Activated CD4-positive, alpha-beta memory T cell treated with anti-CD3 and anti-CD28 coated beads, Interleukin-2, amount 10 ng/mL, durations not matched to agents 7 days and 5 days (primary cell): ENCODE data around the gene FUCA2. TPM values are rescaled to one million over a fixed set of nuclear protein-coding genes. Genes with fewer than 3 reads are reported as not detected.

Experiments
- CTCF ChIA-PET: fragments of 350-600 bp; sonication (Branson Sonifier 250); formaldehyde crosslinking; loops from one replicate; lab custom pipeline; 2021; ENCODE audit warnings: antibody characterized with exemption, inconsistent platforms; lab: Charles Lee
- POLR2A ChIA-PET: fragments of 350-600 bp; sonication (Branson Sonifier 250); formaldehyde crosslinking; loops from one replicate; lab custom pipeline; 2021; ENCODE audit warnings: antibody characterized with exemption; lab: Charles Lee
- DNase-seq: peaks from one replicate; pipeline ENCODE4 v3.0.0-alpha.2; 2020
- H3K27ac Mint-ChIP-seq: one replicate; pipeline ENCODE4 v1.8.0; 2021; ENCODE audit warnings: mild to moderate bottlenecking, mixed read lengths
- H3K27me3 Mint-ChIP-seq: one replicate; pipeline ENCODE4 v1.8.0; 2021; ENCODE audit warnings: mixed read lengths
- H3K36me3 Mint-ChIP-seq: one replicate; pipeline ENCODE4 v1.8.0; 2021; ENCODE audit warnings: low read depth, mixed read lengths
- H3K4me1 Mint-ChIP-seq: one replicate; pipeline ENCODE4 v1.8.0; 2021; ENCODE audit warnings: mixed read lengths
- H3K4me3 Mint-ChIP-seq: one replicate; pipeline ENCODE4 v1.8.0; 2021; ENCODE audit warnings: mild to moderate bottlenecking, mixed read lengths
- H3K9me3 Mint-ChIP-seq: one replicate; pipeline ENCODE4 v1.8.0; 2021; ENCODE audit warnings: mixed read lengths
- total RNA-seq, 2 experiments: library from RNA; stranded (reverse); gene quantifications; one replicate each; pipeline ENCODE4 v1.2.3, GENCODE V29; 2021

Gene FUCA2
- total RNA-seq, 2 experiments from 2014 or later = 22.1 to 23.1 TPM

DNA sequence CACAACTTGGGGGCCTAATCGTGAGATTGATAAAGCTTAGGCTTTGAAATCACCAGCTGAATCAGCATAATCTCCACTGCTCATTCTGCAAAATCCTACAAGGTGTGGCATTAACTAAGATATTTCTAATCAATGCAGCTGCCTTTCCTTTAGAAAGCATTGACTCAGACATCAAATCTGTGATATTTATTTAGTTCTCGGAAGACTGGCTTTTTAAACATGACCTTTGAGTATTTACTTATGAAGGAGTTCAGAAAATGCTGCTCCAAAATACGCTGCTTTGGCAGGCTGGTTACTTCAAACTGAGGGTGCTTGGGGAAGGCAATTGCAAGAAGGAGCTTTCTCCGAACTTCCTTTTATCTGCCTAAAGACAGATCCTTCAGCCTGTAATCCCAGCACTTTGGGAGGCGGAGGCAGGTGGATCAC is 23.7 kb upstream of the FUCA2 start:
- no peaks in the 10 kb centered on the region for H3K36me3 Mint-ChIP-seq
- H3K4me1 Mint-ChIP-seq = peaks cover 31% of the 10 kb centered on the region
- DNase-seq = no peak
- H3K27ac Mint-ChIP-seq = no peak overlapping the region
- H3K27me3 Mint-ChIP-seq = no peaks in the 10 kb centered on the region
- ChIA-PET CTCF (interaction anchor here (1.1 to 4.9 kb wide), 4 partner anchors 12 to 33 kb away, joined by 3 to 49 read pairs (median 5); partner anchors contain the start of gene FUCA2), POLR2A (interaction anchor here (0.8 to 5.4 kb wide), 5 partner anchors 12 to 530 kb away, joined by 3 to 68 read pairs (median 4); partner anchors contain the start of genes ADAT2, FUCA2 and PEX3)
- H3K4me3 Mint-ChIP-seq = no peak overlapping the region
- H3K9me3 Mint-ChIP-seq = no peaks in the 10 kb centered on the region

DNA sequence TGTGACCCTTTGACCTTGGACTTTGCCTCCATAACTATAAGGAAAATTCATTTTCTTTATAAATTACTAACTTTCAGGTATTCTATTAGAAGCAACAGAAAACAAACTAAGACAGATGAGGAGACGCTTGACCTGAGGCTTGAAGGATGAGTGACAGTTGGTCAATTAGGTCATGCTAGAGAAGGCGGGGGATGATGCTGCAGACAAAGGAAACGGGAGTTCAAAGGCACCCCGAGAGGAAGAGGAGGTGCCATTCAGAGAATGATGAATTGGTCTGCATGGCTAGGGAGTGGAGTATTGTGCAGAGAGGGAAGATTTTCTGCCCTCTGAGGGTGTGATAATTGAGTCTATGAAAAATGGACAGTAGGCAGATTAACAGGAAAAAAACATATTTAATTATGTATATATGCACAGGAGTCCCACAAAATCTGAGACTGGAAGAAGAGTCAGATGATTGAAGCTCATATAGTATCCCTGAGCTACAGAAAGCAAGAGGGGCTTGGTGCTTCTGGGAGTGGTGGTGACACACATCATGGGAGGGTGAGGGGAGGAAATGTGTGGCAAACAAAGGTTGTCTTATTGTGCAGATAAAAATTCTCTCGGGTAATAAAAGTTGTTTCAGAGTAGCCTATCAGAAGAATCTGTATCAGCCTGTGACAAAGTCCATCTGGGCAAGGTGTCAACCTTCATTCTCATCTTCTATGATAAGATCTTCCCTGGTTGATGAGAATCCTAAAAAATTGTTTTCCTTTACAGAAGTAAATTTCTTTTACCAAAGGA is 20.4 kb upstream of the FUCA2 start:
- Mint-ChIP-seq H3K4me3 (no peak overlapping the region), H3K36me3 (no peaks in the 10 kb centered on the region), H3K27me3 (no peaks in the 10 kb centered on the region), H3K4me1 (peaks cover 18% of the 10 kb centered on the region), H3K9me3 (no peaks in the 10 kb centered on the region), H3K27ac (no peak overlapping the region)
- CTCF ChIA-PET = interaction anchor here (0.6 kb wide), 1 partner anchor 731 kb away, joined by 3 read pairs; no protein-coding TSS in a partner anchor
- POLR2A ChIA-PET = interaction anchor here (2.0 kb wide), 1 partner anchor 20 kb away, joined by 7 read pairs; the partner anchor contains the start of gene FUCA2
- DNase-seq = no peak

DNA sequence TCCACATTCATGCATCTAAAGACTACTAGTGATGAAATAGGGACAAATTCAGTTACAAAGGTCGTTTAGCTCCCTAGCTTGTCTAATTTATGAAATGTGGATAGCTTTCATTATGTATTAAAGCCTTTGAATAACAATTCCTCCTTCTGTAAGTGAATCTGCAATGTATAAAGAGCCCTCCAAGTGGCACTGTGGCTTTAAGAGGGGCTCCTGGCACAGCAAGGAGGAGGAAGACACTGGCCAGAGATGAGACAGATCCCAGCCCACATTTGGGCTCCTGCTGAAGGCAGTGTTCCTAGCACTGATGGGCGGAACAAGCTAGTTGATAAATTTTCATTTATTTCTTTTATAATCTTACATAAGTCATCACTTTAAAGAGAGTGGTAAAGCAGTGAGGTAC is 17.6 kb upstream of the FUCA2 start:
- Mint-ChIP-seq H3K4me3 (no peak overlapping the region), H3K36me3 (peaks cover under 1% of the 10 kb centered on the region)

DNA sequence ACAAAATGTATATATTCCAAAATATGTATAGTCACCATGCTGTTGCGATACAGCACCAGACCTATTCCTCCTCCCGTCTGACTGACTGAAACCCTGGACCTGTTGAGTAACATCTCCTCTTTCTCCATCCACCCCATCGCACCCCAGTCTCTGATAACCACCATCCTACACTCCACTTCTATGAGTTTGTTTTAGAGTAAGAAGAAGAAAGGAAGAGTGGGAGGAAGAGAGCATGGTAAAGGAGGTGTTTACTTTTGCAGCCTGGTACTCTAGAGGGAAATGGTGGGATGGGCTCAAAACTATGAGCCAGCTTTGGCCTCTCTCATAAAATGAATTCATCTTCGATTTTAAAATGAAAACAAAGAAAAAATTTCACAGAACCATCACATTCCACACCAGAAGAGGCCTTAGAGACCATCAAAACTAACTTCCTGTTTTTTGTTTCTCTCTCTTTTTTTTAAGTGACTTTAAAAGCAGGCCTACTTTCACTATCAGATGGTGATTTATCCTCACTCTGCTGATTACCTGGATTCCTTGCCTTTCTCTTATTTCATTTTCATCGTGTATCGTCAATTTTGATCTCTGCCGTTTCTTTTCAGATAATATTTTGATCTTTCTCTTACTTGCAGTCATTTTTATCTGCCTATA is 16.8 kb upstream of the FUCA2 start:
- Mint-ChIP-seq H3K4me1 (peaks cover 11% of the 10 kb centered on the region), H3K27ac (peak overlapping the region; percentile 54), H3K27me3 (no peaks in the 10 kb centered on the region), H3K36me3 (peaks cover 7% of the 10 kb centered on the region), H3K4me3 (no peak overlapping the region), H3K9me3 (peaks cover 5% of the 10 kb centered on the region)
- CTCF ChIA-PET = interaction anchor here (1.4 to 2.5 kb wide), 4 partner anchors 10 to 101 kb away, joined by 3 to 10 read pairs (median 6); partner anchors contain the start of gene FUCA2
- POLR2A ChIA-PET = interaction anchor here (1.0 to 1.4 kb wide), 4 partner anchors 12 to 78 kb away, joined by 3 to 6 read pairs (median 3); partner anchors contain the start of genes ADAT2, FUCA2 and PEX3
- DNase-seq = no peak

More for the DNA sequence above, 17.6 kb upstream of the FUCA2 start:
- Mint-ChIP-seq H3K27me3 (no peaks in the 10 kb centered on the region), H3K9me3 (no peaks in the 10 kb centered on the region), H3K4me1 (peaks cover 11% of the 10 kb centered on the region), H3K27ac (no peak overlapping the region)
- ChIA-PET POLR2A (interaction anchor here (1.0 to 1.4 kb wide), 3 partner anchors 17 to 79 kb away, joined by 3 to 6 read pairs (median 3); partner anchors contain the start of genes ADAT2, FUCA2 and PEX3), CTCF (interaction anchor here (0.7 to 2.5 kb wide), 7 partner anchors 9 to 705 kb away, joined by 3 to 10 read pairs (median 4); partner anchors contain the start of gene FUCA2)
- no peak for DNase-seq

DNA sequence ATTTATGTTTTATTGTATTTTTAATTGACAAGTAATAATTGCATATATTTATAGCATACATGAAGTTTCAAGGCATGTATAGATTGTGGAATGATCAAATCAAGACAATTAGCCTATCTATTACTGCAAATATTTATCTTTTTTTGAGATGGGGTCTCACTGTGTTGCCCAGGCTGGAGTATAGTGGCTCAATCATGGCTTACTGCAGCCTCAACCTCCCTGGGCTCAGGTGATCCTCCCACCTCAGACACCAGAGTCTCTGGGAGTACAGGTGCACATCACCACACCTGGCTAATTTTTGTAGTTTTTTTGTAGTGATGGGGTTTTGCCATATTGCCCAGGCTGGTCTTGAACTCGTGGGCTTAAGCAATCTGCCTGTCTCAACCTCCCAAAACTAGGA is 16.2 kb upstream of the FUCA2 start:
- no peaks in the 10 kb centered on the region for H3K27me3 Mint-ChIP-seq
- DNase-seq = no peak
- H3K4me3 Mint-ChIP-seq = no peak overlapping the region
- ChIA-PET CTCF (no interaction called here), POLR2A (interaction anchor here (1.3 kb wide), 1 partner anchor 12 kb away, joined by 3 read pairs; no protein-coding TSS in a partner anchor)
- H3K9me3 Mint-ChIP-seq = peaks cover 5% of the 10 kb centered on the region
- H3K27ac Mint-ChIP-seq = no peak overlapping the region
- H3K36me3 Mint-ChIP-seq = peaks cover 7% of the 10 kb centered on the region
- H3K4me1 Mint-ChIP-seq = peaks cover 11% of the 10 kb centered on the region

DNA sequence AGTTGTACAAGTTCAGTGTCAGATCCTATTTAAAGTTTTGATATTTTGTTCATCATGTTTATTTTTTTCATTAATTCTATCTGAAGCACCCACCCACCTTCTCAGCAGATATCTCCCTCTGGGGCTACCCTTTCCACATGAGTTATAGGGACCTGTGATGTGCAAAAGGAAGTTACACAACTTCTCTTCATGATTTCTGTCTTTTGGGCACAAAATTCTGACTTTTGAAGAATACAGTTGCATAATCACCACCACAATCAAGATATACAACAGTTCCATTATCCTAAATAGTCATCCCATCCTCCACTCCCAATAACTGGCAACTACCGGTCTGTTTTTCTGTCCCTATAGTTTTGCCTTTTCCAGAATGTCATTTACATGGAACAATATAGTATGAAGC is 13.8 kb upstream of the FUCA2 start:
- H3K4me3 Mint-ChIP-seq = no peak overlapping the region
- DNase-seq = no peak
- no peak overlapping the region for H3K27ac Mint-ChIP-seq
- CTCF ChIA-PET = interaction anchor here (1.5 kb wide), 1 partner anchor 12 kb away, joined by 4 read pairs; no protein-coding TSS in a partner anchor
- no peaks in the 10 kb centered on the region for H3K27me3 Mint-ChIP-seq
- peaks cover 5% of the 10 kb centered on the region for H3K9me3 Mint-ChIP-seq
- H3K4me1 Mint-ChIP-seq = peaks cover 16% of the 10 kb centered on the region
- POLR2A ChIA-PET = no interaction called here
- peaks cover 7% of the 10 kb centered on the region for H3K36me3 Mint-ChIP-seq

DNA sequence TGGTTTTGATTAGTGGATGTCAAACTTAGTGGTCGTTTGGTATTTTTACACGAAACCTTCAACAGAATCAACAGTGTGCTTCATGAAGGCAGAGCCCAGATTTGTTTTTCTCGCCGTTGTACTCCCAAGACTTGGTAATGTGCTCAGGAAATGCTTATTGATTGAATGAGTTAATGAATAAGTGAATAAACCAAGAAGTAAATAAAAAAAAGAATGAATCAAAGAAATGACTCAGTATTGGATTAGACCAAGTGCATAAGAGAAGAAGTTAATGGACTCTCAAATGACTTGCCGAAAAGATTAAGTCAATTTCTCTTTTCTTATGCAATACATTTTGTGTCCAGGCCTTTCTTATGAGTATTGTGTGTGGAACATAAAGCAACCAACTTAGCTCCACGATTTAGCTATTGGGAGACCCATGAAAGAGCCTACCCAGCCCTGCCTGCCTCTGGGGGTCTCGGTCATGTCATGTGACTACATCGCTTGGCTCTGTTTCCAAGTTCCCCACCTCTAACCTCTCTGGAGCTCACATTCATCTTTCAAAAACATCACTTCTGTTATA is 10.6 kb upstream of the FUCA2 start:
- ChIA-PET POLR2A (interaction anchor here (2.2 kb wide), 1 partner anchor 11 kb away, joined by 8 read pairs; the partner anchor contains the start of gene FUCA2), CTCF (interaction anchor here (2.5 kb wide), 1 partner anchor 10 kb away, joined by 14 read pairs; the partner anchor contains the start of gene FUCA2)
- Mint-ChIP-seq H3K27me3 (peaks cover 2% of the 10 kb centered on the region), H3K36me3 (peaks cover 7% of the 10 kb centered on the region), H3K4me3 (no peak overlapping the region), H3K9me3 (peaks cover 5% of the 10 kb centered on the region), H3K27ac (no peak overlapping the region), H3K4me1 (peaks cover 8% of the 10 kb centered on the region)
- DNase-seq = no peak

DNA sequence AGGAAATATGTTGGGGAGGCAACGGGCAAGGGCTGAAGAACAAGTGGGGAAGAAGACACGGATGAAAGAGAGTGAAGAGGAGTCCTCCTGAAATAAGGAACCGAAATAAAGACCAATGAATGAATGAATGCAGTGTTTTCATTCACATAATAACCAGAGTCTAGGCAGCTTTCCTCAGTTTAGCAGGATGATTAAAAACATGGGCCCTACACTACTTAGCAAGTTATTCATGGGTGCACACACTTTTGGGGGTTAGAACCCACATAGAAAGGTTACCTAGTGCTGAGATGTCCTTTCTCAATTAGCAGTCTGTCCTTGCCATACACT is 5.9 kb upstream of the FUCA2 start:
- peaks cover 3% of the 10 kb centered on the region for H3K36me3 Mint-ChIP-seq
- CTCF ChIA-PET = no interaction called here
- no peak overlapping the region for H3K27ac Mint-ChIP-seq
- no peak overlapping the region for H3K4me3 Mint-ChIP-seq
- peaks cover 26% of the 10 kb centered on the region for H3K4me1 Mint-ChIP-seq
- POLR2A ChIA-PET = no interaction called here
- H3K27me3 Mint-ChIP-seq = peaks cover 2% of the 10 kb centered on the region
- no peaks in the 10 kb centered on the region for H3K9me3 Mint-ChIP-seq
- no peak for DNase-seq

DNA sequence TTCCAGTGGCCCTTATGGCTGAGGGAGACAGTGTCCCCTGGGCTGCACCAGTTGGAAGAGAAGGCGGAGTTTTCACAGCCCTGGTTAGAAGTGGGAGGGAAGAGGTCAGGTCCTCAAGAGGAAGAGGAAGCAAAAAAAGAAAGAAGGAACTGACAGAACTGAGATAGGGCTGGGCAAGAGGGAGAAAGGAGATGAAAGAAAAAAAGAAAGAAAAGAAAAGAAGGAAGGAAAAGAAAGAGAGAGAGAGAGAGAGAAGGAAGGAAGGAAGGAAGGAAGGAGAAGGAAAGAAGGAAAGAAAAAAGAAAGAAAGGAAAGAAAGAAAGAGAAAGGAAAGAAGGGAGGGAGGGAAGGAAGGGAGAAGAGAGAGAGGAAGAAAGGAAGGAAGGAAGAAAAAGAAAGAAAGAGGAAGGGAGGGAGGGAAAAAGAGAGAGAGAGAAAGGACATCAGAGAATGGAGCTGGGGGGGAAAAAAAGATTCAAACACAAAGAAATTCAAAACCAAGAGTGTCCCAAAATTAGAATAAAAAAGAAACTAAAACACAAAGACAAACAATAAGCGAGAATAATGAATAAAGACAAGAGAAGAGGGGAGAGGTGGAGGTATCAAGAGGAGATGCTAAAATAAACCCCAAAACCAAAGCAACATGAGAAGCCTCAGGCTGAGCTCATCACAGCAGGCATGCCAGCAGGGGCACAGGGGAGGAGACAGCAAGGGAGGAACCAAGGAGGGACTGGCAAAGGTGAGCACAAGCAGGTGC is 5.3 kb upstream of the FUCA2 start:
- H3K4me1 Mint-ChIP-seq = peaks cover 29% of the 10 kb centered on the region

DNA sequence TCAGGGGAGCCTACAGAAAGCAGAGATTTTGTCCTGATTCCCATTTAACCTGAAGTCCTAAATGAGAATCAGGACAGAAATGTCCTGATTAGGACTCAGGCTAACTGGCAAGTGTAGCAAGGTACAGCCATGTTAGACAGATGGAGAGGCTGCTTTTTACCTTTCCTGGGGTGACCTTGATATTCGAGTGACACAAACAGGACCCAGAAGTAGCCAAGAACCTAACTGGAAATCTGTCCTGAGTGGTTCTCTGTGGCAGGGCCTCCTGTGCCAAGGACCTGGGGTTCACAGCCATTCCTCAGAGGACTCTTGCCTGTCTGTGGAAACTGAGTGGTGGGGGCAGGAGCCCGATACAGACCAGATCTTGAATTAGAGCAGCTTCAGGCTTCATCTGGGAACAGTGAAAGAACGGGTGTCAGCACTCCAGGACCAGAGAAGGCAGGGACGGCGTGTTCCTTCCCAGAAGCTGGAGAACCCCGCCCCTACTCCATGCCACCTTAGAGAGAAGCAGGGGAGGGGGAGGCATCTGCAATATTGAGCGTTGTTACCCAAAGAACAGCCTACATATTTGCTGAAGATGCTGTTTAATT is 4.3 kb upstream of the FUCA2 start:
- no peak overlapping the region for H3K27ac Mint-ChIP-seq
- no peaks in the 10 kb centered on the region for H3K9me3 Mint-ChIP-seq
- H3K4me3 Mint-ChIP-seq = no peak overlapping the region
- no peak for DNase-seq
- peaks cover 2% of the 10 kb centered on the region for H3K27me3 Mint-ChIP-seq
- H3K36me3 Mint-ChIP-seq = peaks cover 7% of the 10 kb centered on the region
- H3K4me1 Mint-ChIP-seq = peaks cover 31% of the 10 kb centered on the region
- ChIA-PET POLR2A (interaction anchor here (1.1 to 2.1 kb wide), 3 partner anchors 9 to 23 kb away, joined by 3 to 7 read pairs (median 4); no protein-coding TSS in a partner anchor), CTCF (no interaction called here)

More for the DNA sequence above, 5.3 kb upstream of the FUCA2 start:
- ChIA-PET POLR2A (no interaction called here), CTCF (no interaction called here)
- Mint-ChIP-seq H3K4me3 (no peak overlapping the region), H3K36me3 (peaks cover 3% of the 10 kb centered on the region), H3K27me3 (peaks cover 2% of the 10 kb centered on the region), H3K9me3 (no peaks in the 10 kb centered on the region), H3K27ac (no peak overlapping the region)
- DNase-seq = no peak

DNA sequence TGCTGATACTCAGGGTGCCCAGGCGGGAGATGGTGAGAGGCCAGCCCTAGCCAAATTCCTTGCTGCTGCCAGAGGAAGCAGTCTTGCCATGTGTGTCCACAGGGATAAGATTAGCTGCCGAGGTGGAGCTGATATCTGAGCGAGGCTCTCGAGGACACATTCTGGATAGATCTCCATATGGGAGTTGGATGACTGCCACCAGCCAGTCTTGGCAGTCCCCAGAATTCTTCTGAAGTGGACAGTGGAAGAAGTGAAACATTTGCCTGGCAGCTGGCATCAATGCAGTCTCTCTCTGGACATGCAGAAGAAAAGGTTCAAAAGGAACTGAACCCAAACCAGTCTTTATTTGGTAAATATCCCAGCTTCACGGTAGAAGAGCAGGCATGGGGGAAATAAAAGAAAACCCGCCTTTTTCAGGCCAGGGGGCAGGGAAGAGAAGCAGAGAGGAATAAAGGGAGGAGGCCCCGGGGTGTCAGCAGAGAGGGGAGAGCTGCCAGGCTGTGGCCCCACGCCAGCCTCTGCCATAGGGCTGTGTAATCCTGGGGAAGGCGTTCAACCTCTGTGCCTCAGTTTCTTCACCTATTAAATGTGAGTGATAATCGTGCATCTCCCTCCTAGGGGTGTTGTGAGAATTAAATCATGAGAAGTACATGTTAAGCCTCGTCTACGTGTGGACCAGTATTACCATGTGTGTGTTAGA is 3.7 kb upstream of the FUCA2 start:
- CTCF ChIA-PET = interaction anchor here (2.6 kb wide), 1 partner anchor 15 kb away, joined by 10 read pairs; no protein-coding TSS in a partner anchor
- no peak overlapping the region for H3K4me3 Mint-ChIP-seq
- H3K27me3 Mint-ChIP-seq = peaks cover 2% of the 10 kb centered on the region

More for the DNA sequence above, 3.7 kb upstream of the FUCA2 start:
- peaks cover 9% of the 10 kb centered on the region for H3K36me3 Mint-ChIP-seq
- H3K9me3 Mint-ChIP-seq = no peaks in the 10 kb centered on the region
- no peak overlapping the region for H3K27ac Mint-ChIP-seq
- no peak for DNase-seq
- H3K4me1 Mint-ChIP-seq = peaks cover 36% of the 10 kb centered on the region
- POLR2A ChIA-PET = interaction anchor here (1.1 to 2.1 kb wide), 3 partner anchors 9 to 24 kb away, joined by 3 to 7 read pairs (median 4); no protein-coding TSS in a partner anchor
